GM20000 (cell line): ENCODE data around the gene PTPRM.

Experiments
- DNase-seq: peaks from one replicate; pipeline ENCODE4 v3.0.0; 2012; ENCODE audit warnings: low spot score
- TF ChIP-seq, protein P1 (sequence below): IDR thresholded peaks from 2 replicates; pipeline ENCODE4 v1.5.1; 2012; ENCODE audit warnings: mild to moderate bottlenecking, control low read depth; ENCODE audit errors: extremely low read depth, missing control alignments

Gene PTPRM

GRCh38 chr18:8174771-8175170 is 607.7 kb downstream of the PTPRM start:
- DNase-seq = no peak
- TF ChIP-seq, protein P1, sequence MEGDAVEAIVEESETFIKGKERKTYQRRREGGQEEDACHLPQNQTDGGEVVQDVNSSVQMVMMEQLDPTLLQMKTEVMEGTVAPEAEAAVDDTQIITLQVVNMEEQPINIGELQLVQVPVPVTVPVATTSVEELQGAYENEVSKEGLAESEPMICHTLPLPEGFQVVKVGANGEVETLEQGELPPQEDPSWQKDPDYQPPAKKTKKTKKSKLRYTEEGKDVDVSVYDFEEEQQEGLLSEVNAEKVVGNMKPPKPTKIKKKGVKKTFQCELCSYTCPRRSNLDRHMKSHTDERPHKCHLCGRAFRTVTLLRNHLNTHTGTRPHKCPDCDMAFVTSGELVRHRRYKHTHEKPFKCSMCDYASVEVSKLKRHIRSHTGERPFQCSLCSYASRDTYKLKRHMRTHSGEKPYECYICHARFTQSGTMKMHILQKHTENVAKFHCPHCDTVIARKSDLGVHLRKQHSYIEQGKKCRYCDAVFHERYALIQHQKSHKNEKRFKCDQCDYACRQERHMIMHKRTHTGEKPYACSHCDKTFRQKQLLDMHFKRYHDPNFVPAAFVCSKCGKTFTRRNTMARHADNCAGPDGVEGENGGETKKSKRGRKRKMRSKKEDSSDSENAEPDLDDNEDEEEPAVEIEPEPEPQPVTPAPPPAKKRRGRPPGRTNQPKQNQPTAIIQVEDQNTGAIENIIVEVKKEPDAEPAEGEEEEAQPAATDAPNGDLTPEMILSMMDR = no peak

GRCh38 chr18:8175501-8176061 is 608.5 kb downstream of the PTPRM start:
- no peak for DNase-seq
- TF ChIP-seq, protein P1 = no peak

GRCh38 chr18:8176109-8176508 is 609.0 kb downstream of the PTPRM start:
- no peak for DNase-seq
- TF ChIP-seq, protein P1 = no peak

GRCh38 chr18:8176554-8176953 is 609.4 kb downstream of the PTPRM start:
- DNase-seq = no peak
- TF ChIP-seq, protein P1 = no peak

- TF ChIP-seq, protein P1 = no peak
- DNase-seq = no peak
These were observed 610.4 kb downstream of the PTPRM start for GRCh38 chr18:8177330-8178016.

DNA sequence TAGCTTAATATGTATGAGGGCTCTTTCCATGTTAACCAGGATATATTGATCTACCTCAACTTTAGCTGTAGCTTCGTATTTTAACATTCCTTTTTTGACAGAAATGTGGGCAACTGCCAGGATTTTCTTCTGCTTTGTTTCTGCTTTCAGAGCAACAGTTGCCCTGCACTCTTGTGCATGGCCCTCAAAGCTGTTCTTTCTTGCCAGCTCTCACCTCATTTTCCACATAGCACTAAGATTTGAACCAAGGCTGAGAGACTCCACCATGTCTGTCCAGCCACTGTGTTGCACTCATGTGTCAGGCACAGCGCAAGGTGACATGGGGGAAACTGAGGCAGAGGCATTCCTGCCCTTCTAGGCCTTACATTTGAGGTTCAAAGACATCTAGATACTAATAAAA is 619.3 kb downstream of the PTPRM start:
- TF ChIP-seq, protein P1 = no peak
- no peak for DNase-seq

DNA sequence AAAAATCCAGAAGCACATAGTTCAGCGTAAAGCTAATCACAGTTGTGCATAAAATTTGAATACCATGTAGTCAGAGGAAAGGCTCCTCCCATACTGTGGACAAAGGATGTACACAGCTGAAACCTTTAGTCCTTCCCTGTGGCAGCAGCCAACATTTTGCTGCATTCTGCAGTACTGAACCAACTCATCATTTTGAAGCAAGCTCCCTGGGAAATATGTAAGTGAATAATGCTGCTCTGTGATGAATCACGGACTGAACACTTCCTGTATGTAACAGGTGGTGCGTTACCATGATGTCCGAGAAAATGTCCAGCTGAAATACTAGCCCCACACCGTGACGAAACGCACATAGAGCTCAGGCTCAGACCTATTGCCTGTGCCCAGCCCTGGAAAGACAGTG is 621.1 kb downstream of the PTPRM start:
- TF ChIP-seq, protein P1 = no peak
- DNase-seq = no peak
